GM04504 (cell line): ENCODE results near the gene AP4E1.
A peak's percentile ranks its signal among the peaks of the same experiment; 100 is the strongest.
"Not testable (repeated sequence)": the region's sequence is repeated elsewhere in the genome, so short reads cannot be mapped to it uniquely, and the experiment has no call there.

Source experiments
- DNase-seq: peaks from one replicate; pipeline ENCODE4 v3.0.0-alpha.2; 2012; ENCODE audit warnings: low read depth

The AP4E1 gene

GRCh38 chr15:50889589-50889988 lies 18.9 kb upstream of the AP4E1 start:
- DNase-seq: no peak

GRCh38 chr15:50890751-50891150 lies 17.7 kb upstream of the AP4E1 start:
- DNase-seq: no peak

GRCh38 chr15:50891159-50891558 lies 17.3 kb upstream of the AP4E1 start:
- no peak for DNase-seq

- no peak for DNase-seq
Observed at GRCh38 chr15:50893976-50894375, 14.5 kb upstream of the AP4E1 start.

- DNase-seq: not testable (repeated sequence)
Observed at GRCh38 chr15:50901390-50901789, 7.1 kb upstream of the AP4E1 start.

- no peak for DNase-seq
Observed at GRCh38 chr15:50904211-50904610, 4.3 kb upstream of the AP4E1 start.

GRCh38 chr15:50905055-50905454 lies 3.4 kb upstream of the AP4E1 start:
- DNase-seq: no peak

- DNase-seq: no peak
Observed at GRCh38 chr15:50906954-50907600, 1.4 kb upstream of the AP4E1 start.

- DNase-seq: no peak
Observed at GRCh38 chr15:50907601-50908208, 778 bp upstream of the AP4E1 start.

GRCh38 chr15:50909010-50909317 lies 481 bp downstream of the AP4E1 start:
- no peak for DNase-seq

GRCh38 chr15:50910426-50910795 lies 1.9 kb downstream of the AP4E1 start:
- peak; percentile 82 for DNase-seq

GRCh38 chr15:50911001-50911400 lies 2.5 kb downstream of the AP4E1 start:
- DNase-seq: no peak

- DNase-seq: no peak
Observed at GRCh38 chr15:50911621-50912020, 3.1 kb downstream of the AP4E1 start.

GRCh38 chr15:50916400-50916799 lies 7.9 kb downstream of the AP4E1 start:
- DNase-seq: no peak

- DNase-seq: not testable (repeated sequence)
Observed at GRCh38 chr15:50919359-50919758, 10.9 kb downstream of the AP4E1 start.

- no peak for DNase-seq
Observed at GRCh38 chr15:50925281-50925680, 16.8 kb downstream of the AP4E1 start.

- DNase-seq: no peak
Observed at GRCh38 chr15:50929062-50929461, 20.6 kb downstream of the AP4E1 start.

GRCh38 chr15:50930792-50931191 lies 22.3 kb downstream of the AP4E1 start:
- DNase-seq: no peak

- no peak for DNase-seq
Observed at GRCh38 chr15:50933341-50933740, 24.9 kb downstream of the AP4E1 start.

- DNase-seq: no peak
Observed at GRCh38 chr15:50938525-50938924, 30.0 kb downstream of the AP4E1 start.

GRCh38 chr15:50939911-50940310 lies 31.4 kb downstream of the AP4E1 start:
- no peak for DNase-seq

GRCh38 chr15:50940506-50940905 lies 32.0 kb downstream of the AP4E1 start:
- DNase-seq: no peak

GRCh38 chr15:50943638-50944037 lies 35.2 kb downstream of the AP4E1 start:
- no peak for DNase-seq

GRCh38 chr15:50944672-50945071 lies 36.2 kb downstream of the AP4E1 start:
- no peak for DNase-seq
